K562 (cell line): ENCODE results near the gene SCLY. TPM values are rescaled to one million over a fixed set of nuclear protein-coding genes. Genes with fewer than 3 reads are reported as not detected.

ENCODE experiments used
- ARID1B ChIP-seq: fragments of 450-650 bp; IDR thresholded peaks from 2 replicates; pipeline ENCODE4 v1.6.1; 2016; ENCODE audit warnings: antibody characterized with exemption, mild to moderate bottlenecking, inconsistent platforms
- CBFB ChIP-seq: sonication (generic); formaldehyde crosslinking; IDR thresholded peaks from 2 replicates; pipeline ENCODE4 v1.4.0; 2020; ENCODE audit warnings: mild to moderate bottlenecking, missing genetic modification reagents
- DIDO1 ChIP-seq: fragments of 450-650 bp; IDR thresholded peaks from 2 replicates; pipeline ENCODE4 v1.6.1; 2016; ENCODE audit warnings: low read depth, missing biosample characterization, missing genetic modification characterization
- HDAC1 ChIP-seq, 2 experiments: fragments of 450-650 bp; IDR thresholded peaks; 2 replicates each; pipeline ENCODE4 v1.6.1; 2016 to 2017; ENCODE audit warnings: inconsistent platforms in 1 of 2, mild to moderate bottlenecking in 1 of 2, moderate library complexity in 1 of 2
- HOMEZ ChIP-seq: fragments of 250-450 bp; sonication (Bioruptor Pico); IDR thresholded peaks from 2 replicates; pipeline ENCODE4 v1.4.0; 2020; ENCODE audit warnings: mild to moderate bottlenecking, moderate library complexity
- KAT8 ChIP-seq: fragments of 450-650 bp; IDR thresholded peaks from 2 replicates; pipeline ENCODE4 v1.6.1; 2016; ENCODE audit warnings: low read depth, mild to moderate bottlenecking
- PHTF2 ChIP-seq: fragments of 250-450 bp; sonication (Bioruptor Pico); IDR thresholded peaks from 2 replicates; pipeline ENCODE4 v1.5.0; 2021; ENCODE audit warnings: mild to moderate bottlenecking
- PRMT5 ChIP-seq: sonication (generic); formaldehyde crosslinking; IDR thresholded peaks from 2 replicates; pipeline ENCODE4 v1.5.0; 2020; ENCODE audit warnings: missing genetic modification reagents
- RREB1 ChIP-seq: fragments of 250-450 bp; sonication (Bioruptor Pico); IDR thresholded peaks from 2 replicates; pipeline ENCODE4 v1.4.0; 2020
- SAFB ChIP-seq: fragments of 200-400 bp; formaldehyde crosslinking; IDR thresholded peaks from 2 replicates; pipeline ENCODE4 v1.6.1; 2017; ENCODE audit warnings: low read depth, low read length, borderline replicate concordance
- SAFB2 ChIP-seq: fragments of 200-400 bp; formaldehyde crosslinking; IDR thresholded peaks from 2 replicates; pipeline ENCODE4 v1.6.1; 2018; ENCODE audit warnings: borderline replicate concordance, low read length, low read depth, moderate library complexity; ENCODE audit not compliant: severe bottlenecking
- SUPT5H ChIP-seq: fragments of 450-650 bp; IDR thresholded peaks from 2 replicates; pipeline ENCODE4 v1.6.1; 2016
- U2AF1 ChIP-seq: fragments of 200-400 bp; formaldehyde crosslinking; optimal IDR thresholded peaks from 2 replicates; pipeline ENCODE3; 2017; ENCODE audit warnings: mild to moderate bottlenecking, low read depth, low read length, moderate library complexity
- ZNF24 ChIP-seq: fragments of 450-650 bp; IDR thresholded peaks from 2 replicates; pipeline ENCODE4 v1.6.1; 2016
- ZNF589 ChIP-seq: fragments of 200-800 bp; sonication (Bioruptor generic); IDR thresholded peaks from 2 replicates; pipeline ENCODE4 v1.6.1; 2016; ENCODE audit warnings: low read depth, missing genetic modification characterization, missing compliant biosample characterization
- ZNF707 ChIP-seq: fragments of 250-450 bp; sonication (Bioruptor Pico); conservative IDR thresholded peaks from 2 replicates; pipeline ENCODE4 v1.8.0; 2022; ENCODE audit warnings: inconsistent platforms, mild to moderate bottlenecking, moderate library complexity
- polyA plus RNA-seq, 8 experiments: library from polyadenylated mRNA; depleted of rRNA in 4 of 8; stranded (reverse) in 5 of 8; unstranded in 3 of 8; fragments of >200 nt; fragmentation: Nextera tagmentation in 2 of 8; fragmentation: Illumina TruSeq in 1 of 8; extraction: Ambion mirVana in 2 of 8; extraction: Trizol in 1 of 8; gene quantifications; 2 replicates each; pipeline versions ENCODE4 v1.2.1 to v1.2.3, GENCODE V29; 2011 to 2014; ENCODE audit warnings: inconsistent platforms in 1 of 8, missing spikeins in 1 of 8
- total RNA-seq, 7 experiments: library from RNA; depleted of rRNA in 6 of 7; stranded (reverse); fragments of >200 nt in 6 of 7; fragmentation: Illumina TruSeq in 2 of 7; extraction: Trizol in 2 of 7; gene quantifications; 2 replicates each; pipeline versions ENCODE4 v1.2.1 to v1.2.3, GENCODE V29; 2011 to 2021; ENCODE audit warnings: low replicate concordance in 1 of 7
- TF ChIP-seq, protein P1 (sequence below): fragments of 250-450 bp; sonication (Bioruptor Pico); IDR thresholded peaks from 2 replicates; pipeline ENCODE4 v1.5.0; 2021
- TF ChIP-seq, protein P2 (sequence below): fragments of 250-450 bp; sonication (Bioruptor Pico); IDR thresholded peaks from 2 replicates; pipeline ENCODE4 v1.4.0; 2020; ENCODE audit warnings: mild to moderate bottlenecking

The SCLY gene
- total and polyA plus RNA-seq, 9 of the 15 experiments (the other 6 are each of a cell fraction or from before 2014, with no cell fraction given), result 2.6 to 32.2 (median 21.1) TPM

- TF ChIP-seq HOMEZ (CRISPR knock-in tag), result no peak
- TF ChIP-seq, protein P1, sequence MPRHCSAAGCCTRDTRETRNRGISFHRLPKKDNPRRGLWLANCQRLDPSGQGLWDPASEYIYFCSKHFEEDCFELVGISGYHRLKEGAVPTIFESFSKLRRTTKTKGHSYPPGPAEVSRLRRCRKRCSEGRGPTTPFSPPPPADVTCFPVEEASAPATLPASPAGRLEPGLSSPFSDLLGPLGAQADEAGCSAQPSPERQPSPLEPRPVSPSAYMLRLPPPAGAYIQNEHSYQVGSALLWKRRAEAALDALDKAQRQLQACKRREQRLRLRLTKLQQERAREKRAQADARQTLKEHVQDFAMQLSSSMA (CRISPR knock-in tag), result no peak
- no peak for TF ChIP-seq PHTF2 (CRISPR knock-in tag)
- TF ChIP-seq RREB1 (CRISPR knock-in tag), result 0 out of 2 replicates have a peak, but pooled peaks have one; percentile 16
- no peak for TF ChIP-seq CBFB
- TF ChIP-seq ZNF589 (CRISPR knock-in tag), result no peak
- no peak for TF ChIP-seq ZNF24
- 0 out of 2 replicates have a peak, but pooled peaks have one; percentile 27 for TF ChIP-seq DIDO1 (tag)
- no peak for TF ChIP-seq SAFB2
- peak; percentile 62 for TF ChIP-seq U2AF1
- 0 out of 2 replicates have a peak, but pooled peaks have one; percentile 22 for TF ChIP-seq PRMT5
- no peak for TF ChIP-seq ZNF707 (CRISPR knock-in tag)
- TF ChIP-seq KAT8, result no peak
- TF ChIP-seq ARID1B, result 0 out of 2 replicates have a peak, but pooled peaks have one; percentile 5
- peak in 1 of 2 experiments; percentile 43; a peak in 1 of 4 replicates for TF ChIP-seq HDAC1 (IDR thresholded peaks at IDR 0.05)
- TF ChIP-seq SUPT5H, result peak; percentile 79; the same call in 1 of the 2 replicates
- TF ChIP-seq, protein P2, sequence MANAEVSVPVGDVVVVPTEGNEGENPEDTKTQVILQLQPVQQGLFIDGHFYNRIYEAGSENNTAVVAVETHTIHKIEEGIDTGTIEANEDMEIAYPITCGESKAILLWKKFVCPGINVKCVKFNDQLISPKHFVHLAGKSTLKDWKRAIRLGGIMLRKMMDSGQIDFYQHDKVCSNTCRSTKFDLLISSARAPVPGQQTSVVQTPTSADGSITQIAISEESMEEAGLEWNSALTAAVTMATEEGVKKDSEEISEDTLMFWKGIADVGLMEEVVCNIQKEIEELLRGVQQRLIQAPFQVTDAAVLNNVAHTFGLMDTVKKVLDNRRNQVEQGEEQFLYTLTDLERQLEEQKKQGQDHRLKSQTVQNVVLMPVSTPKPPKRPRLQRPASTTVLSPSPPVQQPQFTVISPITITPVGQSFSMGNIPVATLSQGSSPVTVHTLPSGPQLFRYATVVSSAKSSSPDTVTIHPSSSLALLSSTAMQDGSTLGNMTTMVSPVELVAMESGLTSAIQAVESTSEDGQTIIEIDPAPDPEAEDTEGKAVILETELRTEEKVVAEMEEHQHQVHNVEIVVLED (CRISPR knock-in tag), result no peak
- peak; percentile 92 for TF ChIP-seq SAFB
Observed at GRCh38 chr2:238060542-238061314, at the start of gene SCLY (continued).
